Measurements from ENCODE around the gene ZDHHC11B. TPM values are rescaled to one million over a fixed set of nuclear protein-coding genes. Genes with fewer than 3 reads are reported as not detected.
"Not testable (repeated sequence)": the region's sequence is repeated elsewhere in the genome, so short reads cannot be mapped to it uniquely, and the experiment has no call there.

The ZDHHC11B gene
- total and polyA plus RNA-seq, 7 experiments from 2014 or later: 0.13 to 5.5 (median 1.2) TPM; not detected in 2

GRCh38 chr5:801055-801454, 16.5 kb upstream of the ZDHHC11B start:
- Mint-ChIP-seq H3K27me3 (peaks cover 2 to 54% (median 26%) of the 10 kb centered on the region in 5 donors), H3K9me3 (peaks cover 11 to 42% (median 22%) of the 10 kb centered on the region in 11 donors), H3K36me3 (peaks cover 3 to 16% (median 12%) of the 10 kb centered on the region in 5 donors)
- H3K4me3 Mint-ChIP-seq; ATAC-seq; H3K27me3 ChIP-seq (ENCODE audit: control insufficient read depth in 2 of 2, insufficient read depth in 2 of 2, low read length in 2 of 2); H3K9me3 ChIP-seq (ENCODE audit: control insufficient read depth in 2 of 3, low read length in 3 of 3); DNase-seq; CTCF ChIA-PET; H3K36me3 ChIP-seq (ENCODE audit: control insufficient read depth in 2 of 3, insufficient read depth in 3 of 3, low read length in 3 of 3); POLR2A ChIA-PET; H3K4me1 ChIP-seq (ENCODE audit: control insufficient read depth in 2 of 2, insufficient read depth in 2 of 2, low read length in 2 of 2); H3K4me1 Mint-ChIP-seq; H3K27ac ChIP-seq (ENCODE audit: low read depth, low read length); intact Hi-C loops (cut with micrococcal nuclease); H3K27ac Mint-ChIP-seq; H3K4me3 ChIP-seq (ENCODE audit: low read length): not testable (repeated sequence)

GRCh38 chr5:798505-799138, 14.1 kb upstream of the ZDHHC11B start:
- CTCF ChIA-PET; intact Hi-C loops (cut with micrococcal nuclease); H3K27ac ChIP-seq (ENCODE audit: low read depth, low read length); H3K4me3 Mint-ChIP-seq; H3K36me3 ChIP-seq (ENCODE audit: control insufficient read depth in 2 of 3, insufficient read depth in 3 of 3, low read length in 3 of 3); ATAC-seq; DNase-seq; H3K4me3 ChIP-seq (ENCODE audit: low read length); H3K4me1 Mint-ChIP-seq; H3K27me3 ChIP-seq (ENCODE audit: control insufficient read depth in 2 of 2, insufficient read depth in 2 of 2, low read length in 2 of 2); H3K9me3 ChIP-seq (ENCODE audit: control insufficient read depth in 2 of 3, low read length in 3 of 3); H3K27ac Mint-ChIP-seq; H3K4me1 ChIP-seq (ENCODE audit: control insufficient read depth in 2 of 2, insufficient read depth in 2 of 2, low read length in 2 of 2); POLR2A ChIA-PET: not testable (repeated sequence)
- H3K9me3 Mint-ChIP-seq: peaks cover 4 to 34% (median 14%) of the 10 kb centered on the region in 11 donors
- H3K36me3 Mint-ChIP-seq: peaks cover 4 to 19% (median 10%) of the 10 kb centered on the region in 5 donors
- H3K27me3 Mint-ChIP-seq: peaks cover 0 to 52% (median 22%) of the 10 kb centered on the region in 5 donors

- H3K36me3 ChIP-seq (ENCODE audit: control insufficient read depth in 2 of 3, insufficient read depth in 3 of 3, low read length in 3 of 3); H3K9me3 ChIP-seq (ENCODE audit: control insufficient read depth in 2 of 3, low read length in 3 of 3); CTCF ChIA-PET; intact Hi-C loops (cut with micrococcal nuclease); H3K4me3 ChIP-seq (ENCODE audit: low read length); H3K27me3 ChIP-seq (ENCODE audit: control insufficient read depth in 2 of 2, insufficient read depth in 2 of 2, low read length in 2 of 2); H3K4me1 ChIP-seq (ENCODE audit: control insufficient read depth in 2 of 2, insufficient read depth in 2 of 2, low read length in 2 of 2); H3K27ac Mint-ChIP-seq; H3K4me1 Mint-ChIP-seq; ATAC-seq; H3K27ac ChIP-seq (ENCODE audit: low read depth, low read length); POLR2A ChIA-PET; DNase-seq; H3K4me3 Mint-ChIP-seq: not testable (repeated sequence)
- Mint-ChIP-seq H3K9me3 (peaks cover 6 to 35% (median 18%) of the 10 kb centered on the region in 11 donors), H3K36me3 (peaks cover 4 to 21% (median 12%) of the 10 kb centered on the region in 5 donors), H3K27me3 (peaks cover 0 to 53% (median 22%) of the 10 kb centered on the region in 5 donors)
Observed at GRCh38 chr5:797986-798385, 13.5 kb upstream of the ZDHHC11B start.

- POLR2A ChIA-PET; H3K4me1 ChIP-seq (ENCODE audit: control insufficient read depth in 2 of 2, insufficient read depth in 2 of 2, low read length in 2 of 2); H3K27ac ChIP-seq (ENCODE audit: low read depth, low read length); H3K4me1 Mint-ChIP-seq; H3K4me3 Mint-ChIP-seq; H3K4me3 ChIP-seq (ENCODE audit: low read length); H3K27ac Mint-ChIP-seq; CTCF ChIA-PET; H3K27me3 ChIP-seq (ENCODE audit: control insufficient read depth in 2 of 2, insufficient read depth in 2 of 2, low read length in 2 of 2); ATAC-seq; intact Hi-C loops (cut with micrococcal nuclease); H3K9me3 ChIP-seq (ENCODE audit: control insufficient read depth in 2 of 3, low read length in 3 of 3); DNase-seq; H3K36me3 ChIP-seq (ENCODE audit: control insufficient read depth in 2 of 3, insufficient read depth in 3 of 3, low read length in 3 of 3): not testable (repeated sequence)
- Mint-ChIP-seq H3K36me3 (peaks cover 4 to 15% (median 9%) of the 10 kb centered on the region in 5 donors), H3K9me3 (peaks cover 2 to 41% (median 19%) of the 10 kb centered on the region in 11 donors), H3K27me3 (peaks cover 5 to 38% (median 8%) of the 10 kb centered on the region in 5 donors)
Observed at GRCh38 chr5:795873-796272, 11.3 kb upstream of the ZDHHC11B start.

GRCh38 chr5:794948-795347, 10.4 kb upstream of the ZDHHC11B start:
- H3K27me3 ChIP-seq (ENCODE audit: control insufficient read depth in 2 of 2, insufficient read depth in 2 of 2, low read length in 2 of 2); H3K27ac ChIP-seq (ENCODE audit: low read depth, low read length); H3K4me1 Mint-ChIP-seq; H3K4me3 ChIP-seq (ENCODE audit: low read length); intact Hi-C loops (cut with micrococcal nuclease); H3K4me1 ChIP-seq (ENCODE audit: control insufficient read depth in 2 of 2, insufficient read depth in 2 of 2, low read length in 2 of 2); ATAC-seq; CTCF ChIA-PET; H3K4me3 Mint-ChIP-seq; POLR2A ChIA-PET; H3K36me3 ChIP-seq (ENCODE audit: control insufficient read depth in 2 of 3, insufficient read depth in 3 of 3, low read length in 3 of 3); DNase-seq; H3K9me3 ChIP-seq (ENCODE audit: control insufficient read depth in 2 of 3, low read length in 3 of 3); H3K27ac Mint-ChIP-seq: not testable (repeated sequence)
- Mint-ChIP-seq H3K9me3 (peaks cover 2 to 50% (median 25%) of the 10 kb centered on the region in 11 donors), H3K36me3 (peaks cover 4 to 15% (median 9%) of the 10 kb centered on the region in 5 donors), H3K27me3 (peaks cover 6 to 41% (median 13%) of the 10 kb centered on the region in 5 donors)

GRCh38 chr5:788703-789102, 4.2 kb upstream of the ZDHHC11B start:
- H3K9me3 ChIP-seq (ENCODE audit: control insufficient read depth in 2 of 3, low read length in 3 of 3); H3K4me3 Mint-ChIP-seq; H3K4me3 ChIP-seq (ENCODE audit: low read length); H3K27me3 ChIP-seq (ENCODE audit: control insufficient read depth in 2 of 2, insufficient read depth in 2 of 2, low read length in 2 of 2); CTCF ChIA-PET; H3K27ac ChIP-seq (ENCODE audit: low read depth, low read length); H3K4me1 ChIP-seq (ENCODE audit: control insufficient read depth in 2 of 2, insufficient read depth in 2 of 2, low read length in 2 of 2); H3K27ac Mint-ChIP-seq; H3K36me3 ChIP-seq (ENCODE audit: control insufficient read depth in 2 of 3, insufficient read depth in 3 of 3, low read length in 3 of 3); POLR2A ChIA-PET; H3K4me1 Mint-ChIP-seq; ATAC-seq; H3K36me3 Mint-ChIP-seq; DNase-seq: not testable (repeated sequence)
- intact Hi-C loops (cut with micrococcal nuclease): loop anchor here in 1 of 2 donors (10.0 kb wide), 1 partner anchor 1006 kb away; the partner anchor contains the start of gene MRPL36
- H3K27me3 Mint-ChIP-seq: peaks cover 0 to 31% (median 19%) of the 10 kb centered on the region in 5 donors
- peaks cover 0 to 52% (median 24%) of the 10 kb centered on the region in 11 donors for H3K9me3 Mint-ChIP-seq

- ATAC-seq; H3K36me3 Mint-ChIP-seq; H3K4me3 ChIP-seq (ENCODE audit: low read length); H3K4me1 Mint-ChIP-seq; H3K4me3 Mint-ChIP-seq; POLR2A ChIA-PET; H3K36me3 ChIP-seq (ENCODE audit: control insufficient read depth in 2 of 3, insufficient read depth in 3 of 3, low read length in 3 of 3); H3K27me3 ChIP-seq (ENCODE audit: control insufficient read depth in 2 of 2, insufficient read depth in 2 of 2, low read length in 2 of 2); CTCF ChIA-PET; H3K9me3 ChIP-seq (ENCODE audit: control insufficient read depth in 2 of 3, low read length in 3 of 3); DNase-seq; H3K27ac Mint-ChIP-seq; H3K27ac ChIP-seq (ENCODE audit: low read depth, low read length); H3K4me1 ChIP-seq (ENCODE audit: control insufficient read depth in 2 of 2, insufficient read depth in 2 of 2, low read length in 2 of 2): not testable (repeated sequence)
- intact Hi-C loops (cut with micrococcal nuclease): loop anchor here in 1 of 2 donors (10.0 kb wide), 1 partner anchor 1007 kb away; the partner anchor contains the start of gene MRPL36
- Mint-ChIP-seq H3K9me3 (peaks cover 0 to 43% (median 16%) of the 10 kb centered on the region in 11 donors), H3K27me3 (peaks cover 0 to 24% (median 18%) of the 10 kb centered on the region in 5 donors)
Observed at GRCh38 chr5:787857-788233, 3.3 kb upstream of the ZDHHC11B start.

Data from naive thymus-derived CD4-positive, alpha-beta T cell (primary cell).